NCI-H2081 treated with DMSO at 0.1 percent for 48 hours (cell line): Measurements from ENCODE around the gene NFXL1.

Experiments
- DNase-seq: peaks from one replicate; lab custom pipeline; 2025; lab: John Stamatoyannopoulos, UW

Gene NFXL1

DNA sequence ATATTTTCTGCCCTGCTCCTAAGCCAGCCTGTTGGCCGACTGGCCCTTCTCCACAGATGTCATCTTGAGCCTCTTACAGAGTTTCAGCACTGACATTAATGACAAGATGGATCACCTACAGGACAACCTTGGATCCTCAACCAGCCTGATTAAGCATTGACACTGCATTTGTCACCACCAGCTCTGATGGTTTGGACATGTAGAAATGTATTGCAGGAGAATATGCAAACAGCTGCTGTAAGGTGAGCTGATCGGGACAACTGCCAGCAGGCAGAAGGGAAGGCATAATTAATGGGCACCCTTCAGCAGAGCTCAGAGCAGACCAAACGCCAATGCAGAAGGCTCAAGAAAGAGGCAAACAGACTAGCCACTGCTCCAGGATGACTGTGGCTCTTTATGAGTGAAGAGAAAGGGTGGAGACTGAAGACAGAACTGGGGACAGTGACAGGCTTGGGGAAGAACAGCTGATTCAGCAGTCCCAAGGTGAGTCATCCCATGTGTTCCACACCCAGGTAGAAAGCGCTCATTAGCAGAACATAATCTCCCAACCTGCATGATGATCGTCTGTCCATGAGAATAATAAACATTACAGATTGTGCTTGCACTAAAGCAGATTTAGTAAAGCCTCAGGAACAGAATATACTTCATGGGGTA lies 83.2 kb downstream of the NFXL1 start:
- peak; percentile 60 for DNase-seq

DNA sequence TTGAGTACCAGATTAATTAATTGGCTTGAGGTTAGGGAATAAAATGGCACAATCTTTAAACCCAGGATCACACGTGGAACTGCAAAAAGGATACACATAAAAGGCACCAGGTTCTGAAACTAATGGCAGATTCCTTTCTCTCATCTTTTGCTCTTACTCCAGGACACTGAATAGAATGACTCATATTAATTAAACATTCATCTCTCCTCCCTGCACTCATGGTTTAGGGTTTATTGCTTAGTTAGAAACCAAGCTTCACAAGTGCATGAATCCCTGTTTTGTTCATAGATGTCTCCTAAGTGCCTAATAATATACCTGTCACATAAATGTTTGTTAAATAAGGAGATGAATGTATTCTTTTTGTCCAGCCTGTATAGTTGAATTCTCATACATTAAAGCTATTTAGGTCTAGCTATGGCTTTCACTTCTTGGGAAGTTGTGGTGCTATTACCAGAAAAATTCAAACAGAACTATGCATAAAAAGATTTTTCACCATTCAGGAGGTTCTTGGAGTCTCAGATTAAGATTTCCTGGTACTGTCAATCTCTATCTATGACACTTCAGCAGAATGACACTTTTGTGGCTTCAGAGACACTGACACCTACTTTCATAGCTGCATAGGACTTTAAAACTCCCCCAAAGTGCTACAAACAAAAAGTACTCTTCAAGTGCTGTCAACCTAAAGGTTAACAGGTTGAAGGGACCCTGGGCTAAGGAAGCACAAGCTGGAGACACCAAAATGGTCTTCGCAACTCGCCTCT lies 83.9 kb downstream of the NFXL1 start:
- peak; percentile 13 for DNase-seq

DNA sequence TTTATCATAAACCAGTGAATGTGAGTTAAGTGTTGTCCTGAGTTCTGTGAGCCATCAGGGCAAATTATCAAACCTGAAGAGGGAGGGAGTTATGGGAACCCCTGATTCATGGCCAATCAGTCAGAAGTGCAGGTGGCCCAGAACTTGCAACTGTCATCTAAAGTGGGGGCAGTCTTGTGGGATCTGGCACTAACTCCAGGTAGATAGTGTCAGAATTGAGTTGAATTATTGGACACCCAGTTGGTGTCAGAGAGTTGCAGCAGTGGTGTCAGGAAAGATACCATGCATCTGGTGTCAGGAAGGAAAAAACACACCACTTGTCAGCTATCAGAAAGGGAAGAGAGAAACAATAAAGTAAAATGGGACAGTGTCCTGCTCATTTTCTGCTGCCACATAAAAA lies 84.9 kb downstream of the NFXL1 start:
- no peak for DNase-seq

DNA sequence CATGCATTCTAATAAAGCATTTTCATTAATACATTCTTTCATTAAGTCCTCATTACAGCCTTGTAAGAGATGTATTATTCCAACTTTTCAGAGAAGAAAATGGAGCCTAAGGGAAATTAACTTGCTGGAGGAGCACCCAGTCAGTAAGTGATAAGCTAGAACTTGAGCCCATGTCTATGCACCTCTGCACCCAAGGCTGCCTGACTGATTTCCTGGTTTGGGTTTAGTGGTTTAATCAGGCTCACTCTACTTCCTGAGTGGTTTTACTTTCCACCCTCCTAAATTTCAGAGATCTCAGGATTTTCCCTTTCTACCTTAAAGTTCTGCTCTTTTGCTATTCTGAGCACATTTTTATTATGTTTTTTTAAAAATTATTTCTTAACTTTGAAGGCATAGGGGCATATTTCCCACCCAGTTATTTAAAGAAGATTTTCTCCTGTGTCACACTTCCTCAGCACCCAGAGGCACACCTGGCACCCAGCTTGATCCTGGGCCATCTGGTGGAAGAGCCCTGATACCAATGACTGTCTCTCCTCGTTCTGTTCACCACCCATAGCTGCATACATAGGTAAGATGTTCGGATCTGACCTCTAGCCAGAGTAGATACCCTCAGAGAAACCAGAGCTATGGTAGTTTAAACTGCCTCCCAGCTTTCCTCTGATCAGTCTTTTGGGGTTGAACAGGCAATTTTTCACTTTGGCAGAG lies 86.9 kb downstream of the NFXL1 start:
- DNase-seq = no peak

DNA sequence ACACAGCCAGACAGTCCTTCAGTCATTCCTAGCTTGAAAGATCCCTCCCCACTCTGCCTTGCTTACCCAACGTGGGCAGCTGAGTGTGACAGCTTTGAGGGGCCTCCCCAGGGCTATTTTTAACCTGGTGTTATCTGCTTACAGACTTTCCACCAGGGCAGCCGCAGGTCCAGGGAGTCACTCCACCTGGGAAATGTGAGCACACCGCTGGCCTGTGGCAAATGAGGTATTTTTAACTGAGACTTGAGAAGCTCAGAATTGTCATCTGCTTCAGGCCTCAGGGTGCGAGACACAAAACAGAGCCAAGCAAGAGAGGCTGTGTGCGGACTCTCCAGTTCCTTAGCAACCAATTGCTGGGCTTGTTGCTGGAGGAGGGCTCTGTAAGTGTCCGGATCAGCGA lies 89.5 kb downstream of the NFXL1 start:
- DNase-seq = no peak

DNA sequence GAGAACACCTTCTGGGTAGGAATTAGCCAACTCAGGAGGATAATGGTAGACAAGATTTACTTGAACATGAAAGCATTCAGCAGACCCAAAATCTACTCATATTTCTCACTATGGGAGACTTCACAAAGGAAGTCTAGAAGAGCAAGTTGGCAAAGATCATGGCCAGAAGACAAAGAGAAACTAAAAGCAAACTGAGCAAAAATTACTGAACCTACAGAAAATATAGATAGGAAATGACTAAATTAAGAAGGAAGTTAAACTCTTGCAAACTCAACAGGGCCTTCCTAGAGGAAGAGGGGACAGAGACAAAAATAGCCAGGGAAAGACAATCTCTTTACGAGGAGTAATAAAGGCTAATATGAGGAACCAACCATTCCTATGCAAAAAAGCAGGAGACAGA lies 95.2 kb downstream of the NFXL1 start:
- DNase-seq = no peak

DNA sequence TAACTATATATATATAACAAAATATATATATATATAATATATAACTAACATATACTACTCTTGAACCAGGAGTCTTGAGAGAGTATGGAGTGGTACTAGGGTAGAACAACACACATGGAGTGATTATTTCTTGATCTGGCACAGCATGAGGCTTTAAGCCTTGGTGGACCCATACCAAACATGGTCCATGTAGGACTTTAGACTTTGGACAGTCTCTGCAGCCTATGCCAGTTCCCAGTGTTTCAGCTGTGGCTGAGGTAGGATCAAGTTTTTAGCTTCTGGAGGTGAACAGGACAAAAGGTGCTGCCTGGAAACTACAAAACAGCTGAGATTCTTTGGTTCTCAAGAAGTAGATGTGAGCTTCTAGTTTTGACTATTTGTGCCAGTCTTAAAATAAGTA lies 97.1 kb downstream of the NFXL1 start:
- DNase-seq = no peak

DNA sequence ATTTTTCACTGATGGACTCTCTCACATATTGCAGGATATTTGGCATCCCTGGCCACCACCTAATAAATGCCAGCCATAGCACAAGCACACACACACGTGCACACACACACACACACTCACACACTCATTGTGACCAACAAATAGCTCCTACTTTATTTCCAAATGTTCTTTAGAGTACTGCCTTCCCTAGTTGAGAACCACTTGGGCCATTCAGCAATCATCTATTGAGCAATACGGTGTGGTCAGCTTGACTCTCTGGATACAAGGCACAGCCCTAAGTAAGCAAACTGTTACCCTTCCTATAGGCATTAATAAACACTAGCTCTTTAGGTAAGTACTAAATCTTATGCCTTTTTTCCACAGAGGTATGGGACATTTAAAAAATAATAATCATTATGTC lies 97.6 kb downstream of the NFXL1 start:
- no peak for DNase-seq

DNA sequence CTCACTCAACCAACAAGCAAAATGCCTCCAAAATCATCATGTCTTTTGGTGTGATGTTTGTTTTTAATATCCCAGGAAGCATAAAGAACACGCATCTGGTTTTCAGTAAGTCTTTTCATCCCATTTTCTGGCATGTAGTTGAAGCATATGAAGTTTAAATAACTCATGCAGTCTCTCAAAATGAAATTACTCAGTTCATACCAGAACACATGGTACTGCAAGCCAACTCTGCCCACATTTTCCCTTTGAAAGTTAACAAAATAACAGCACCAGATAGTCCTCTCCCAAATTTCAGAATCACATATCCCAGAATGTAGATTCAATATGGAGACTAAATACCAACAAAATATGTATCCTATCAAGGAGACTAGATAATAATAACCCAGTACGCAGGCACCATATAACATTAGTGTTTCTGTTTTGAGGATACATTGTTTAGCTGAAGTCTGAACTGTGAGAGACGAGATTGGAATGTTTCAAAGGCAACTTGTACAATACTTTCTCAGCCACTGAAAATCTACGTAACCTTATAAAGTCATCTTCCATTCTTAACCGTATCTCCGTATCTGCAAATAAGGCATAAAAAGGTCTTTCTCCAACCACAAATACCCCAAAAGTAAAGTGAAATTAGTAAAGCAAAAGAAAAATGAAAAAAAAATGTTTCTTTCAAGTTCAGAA lies 99.6 kb downstream of the NFXL1 start:
- DNase-seq = no peak

DNA sequence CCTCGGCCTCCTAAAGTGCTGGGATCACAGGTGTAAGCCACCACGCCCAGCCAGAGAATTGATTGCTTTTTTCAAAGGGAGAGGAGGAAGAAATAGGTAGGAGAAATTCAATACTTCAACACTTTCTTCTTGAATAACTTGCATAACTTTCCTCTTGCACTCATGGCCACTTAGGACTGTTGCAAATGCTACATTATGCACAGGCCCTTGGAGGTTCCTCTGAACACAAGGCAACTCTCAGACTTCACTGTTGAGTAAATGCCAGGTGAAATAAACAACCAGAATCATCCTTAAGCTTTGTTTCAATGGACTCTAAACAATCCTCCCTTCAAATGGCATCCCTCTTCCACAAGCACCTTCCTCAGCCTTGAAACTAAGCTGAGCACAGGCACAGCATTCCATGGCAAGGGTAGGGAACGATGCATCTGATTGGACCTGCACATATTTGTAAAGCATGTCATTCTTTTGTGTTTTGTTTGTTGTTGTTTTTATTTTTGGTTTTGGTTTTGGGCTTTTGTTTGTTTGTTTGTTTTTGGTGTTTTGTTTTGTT lies 104.7 kb downstream of the NFXL1 start:
- no peak for DNase-seq

DNA sequence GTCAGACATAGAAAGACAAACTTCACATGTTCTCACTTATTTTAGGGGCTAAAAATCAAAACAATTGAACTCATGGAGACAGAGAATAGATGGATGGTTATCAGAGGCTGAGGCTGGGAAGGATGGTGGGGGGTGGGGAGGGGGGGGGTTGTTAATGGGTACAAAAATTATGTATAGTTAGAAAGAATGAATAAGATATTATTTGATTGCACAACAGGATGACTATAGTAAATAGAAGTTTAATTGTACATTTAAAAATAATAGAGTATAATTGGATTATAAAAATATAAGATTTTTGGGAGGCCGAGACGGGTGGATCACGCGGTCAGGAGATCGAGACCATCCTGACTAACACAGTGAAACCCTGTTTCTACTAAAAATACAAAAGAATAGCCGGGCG lies 109.8 kb downstream of the NFXL1 start:
- DNase-seq = no peak

DNA sequence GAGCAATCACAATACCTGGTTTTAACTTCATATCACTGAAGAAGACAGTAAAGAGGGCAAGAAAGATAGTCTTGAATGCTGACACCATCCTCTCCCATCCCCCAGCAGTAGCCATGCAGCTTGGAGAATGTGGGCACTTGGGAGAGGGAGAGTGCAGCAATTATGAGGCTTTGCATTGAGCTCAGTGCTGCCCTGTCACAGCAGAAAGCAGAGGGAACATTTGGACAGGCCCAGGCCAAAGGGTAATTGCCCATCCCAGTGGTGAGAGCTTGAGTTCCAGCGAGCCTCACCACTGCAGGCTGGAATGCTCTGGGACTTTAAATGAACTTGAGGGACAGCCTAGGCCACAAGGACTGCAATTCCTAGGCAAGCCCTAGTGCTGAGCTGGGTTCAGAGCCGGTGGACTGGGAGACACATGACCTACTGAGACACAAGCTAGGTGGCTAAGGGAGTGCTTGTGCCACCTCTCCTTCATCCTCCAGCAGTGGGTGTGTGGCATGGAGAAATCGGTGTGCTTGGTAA lies 112.8 kb downstream of the NFXL1 start:
- DNase-seq = no peak

DNA sequence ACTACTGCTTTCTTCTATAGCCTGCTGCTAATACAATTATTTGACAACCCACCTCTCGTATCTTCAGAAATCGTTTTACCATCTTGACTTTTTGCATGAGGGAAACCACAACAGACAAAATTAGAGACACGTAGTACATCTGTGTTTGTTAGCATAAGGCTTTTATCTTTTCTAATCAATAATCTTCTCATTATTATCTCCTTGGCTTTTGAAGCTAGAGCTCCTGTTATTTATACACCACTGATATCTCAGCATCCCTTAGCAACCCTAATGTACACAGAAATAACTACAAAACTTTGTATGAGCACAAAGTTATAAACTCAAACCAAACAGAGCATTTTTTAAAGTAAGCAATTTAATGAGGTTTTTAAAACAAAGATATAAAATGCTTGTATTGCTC lies 116.2 kb downstream of the NFXL1 start:
- no peak for DNase-seq
